SK-N-SH treated with all-trans-retinoic acid at 6 μM for 48 hours (cell line): Measurements from ENCODE around the gene MPST.

Experiments used
- CREB5 ChIP-seq: fragments of 250-450 bp; sonication (Bioruptor Pico); IDR thresholded peaks from 2 replicates; pipeline ENCODE4 v1.5.1; 2020; ENCODE audit warnings: low read depth, mild to moderate bottlenecking, moderate library complexity
- PPARA ChIP-seq: fragments of 250-450 bp; sonication (Bioruptor Pico); IDR thresholded peaks from 2 replicates; pipeline ENCODE4 v1.5.0; 2020; ENCODE audit warnings: mild to moderate bottlenecking, borderline replicate concordance
- RARB ChIP-seq: fragments of 250-450 bp; sonication (Bioruptor Pico); IDR thresholded peaks from 2 replicates; pipeline ENCODE4 v1.8.0; 2021; ENCODE audit warnings: mild to moderate bottlenecking, moderate library complexity
- SNAI2 ChIP-seq: fragments of 250-450 bp; sonication (Bioruptor Pico); IDR thresholded peaks from 2 replicates; pipeline ENCODE4 v1.5.0; 2020; ENCODE audit warnings: mild to moderate bottlenecking, moderate library complexity
- TCF4 ChIP-seq: fragments of 250-450 bp; sonication (Bioruptor Pico); IDR thresholded peaks from 2 replicates; pipeline ENCODE4 v1.8.0; 2021; ENCODE audit warnings: mild to moderate bottlenecking, moderate library complexity, borderline replicate concordance
- TOX ChIP-seq: fragments of 250-450 bp; sonication (Bioruptor Pico); IDR thresholded peaks from 2 replicates; pipeline ENCODE4 v1.8.0; 2021; ENCODE audit warnings: mild to moderate bottlenecking, moderate library complexity, borderline replicate concordance
- TSHZ2 ChIP-seq: fragments of 250-450 bp; sonication (Bioruptor Pico); IDR thresholded peaks from 2 replicates; pipeline ENCODE4 v1.5.0; 2020; ENCODE audit warnings: mild to moderate bottlenecking, moderate library complexity
- ZFP3 ChIP-seq: fragments of 250-450 bp; sonication (Bioruptor Pico); IDR thresholded peaks from 2 replicates; pipeline ENCODE4 v1.5.0; 2020; ENCODE audit warnings: mild to moderate bottlenecking, moderate library complexity
- ZFP30 ChIP-seq: fragments of 450-650 bp; formaldehyde crosslinking; IDR thresholded peaks from 2 replicates; pipeline ENCODE4 v1.5.0; 2022; ENCODE audit warnings: mild to moderate bottlenecking, moderate library complexity
- ZNF70 ChIP-seq: fragments of 450-650 bp; formaldehyde crosslinking; IDR thresholded peaks from 2 replicates; pipeline ENCODE4 v1.5.0; 2020; ENCODE audit warnings: mild to moderate bottlenecking, moderate library complexity
- TF ChIP-seq, protein P1 (sequence below): fragments of 250-450 bp; sonication (Bioruptor Pico); IDR thresholded peaks from 2 replicates; pipeline ENCODE4 v1.8.0; 2021; ENCODE audit warnings: low read depth, mild to moderate bottlenecking, moderate library complexity, borderline replicate concordance
- TF ChIP-seq, protein P2 (sequence below): fragments of 250-450 bp; sonication (Bioruptor Pico); IDR thresholded peaks from 2 replicates; pipeline ENCODE4 v1.8.0; 2020; ENCODE audit warnings: mild to moderate bottlenecking, moderate library complexity, borderline replicate concordance

GRCh38 chr22:37024339-37025157, 5.0 kb downstream of the MPST start:
- TF ChIP-seq, protein P1, sequence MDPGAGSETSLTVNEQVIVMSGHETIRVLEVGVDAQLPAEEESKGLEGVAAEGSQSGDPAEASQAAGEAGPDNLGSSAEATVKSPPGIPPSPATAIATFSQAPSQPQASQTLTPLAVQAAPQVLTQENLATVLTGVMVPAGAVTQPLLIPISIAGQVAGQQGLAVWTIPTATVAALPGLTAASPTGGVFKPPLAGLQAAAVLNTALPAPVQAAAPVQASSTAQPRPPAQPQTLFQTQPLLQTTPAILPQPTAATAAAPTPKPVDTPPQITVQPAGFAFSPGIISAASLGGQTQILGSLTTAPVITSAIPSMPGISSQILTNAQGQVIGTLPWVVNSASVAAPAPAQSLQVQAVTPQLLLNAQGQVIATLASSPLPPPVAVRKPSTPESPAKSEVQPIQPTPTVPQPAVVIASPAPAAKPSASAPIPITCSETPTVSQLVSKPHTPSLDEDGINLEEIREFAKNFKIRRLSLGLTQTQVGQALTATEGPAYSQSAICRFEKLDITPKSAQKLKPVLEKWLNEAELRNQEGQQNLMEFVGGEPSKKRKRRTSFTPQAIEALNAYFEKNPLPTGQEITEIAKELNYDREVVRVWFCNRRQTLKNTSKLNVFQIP = no peak
- TF ChIP-seq, protein P2, sequence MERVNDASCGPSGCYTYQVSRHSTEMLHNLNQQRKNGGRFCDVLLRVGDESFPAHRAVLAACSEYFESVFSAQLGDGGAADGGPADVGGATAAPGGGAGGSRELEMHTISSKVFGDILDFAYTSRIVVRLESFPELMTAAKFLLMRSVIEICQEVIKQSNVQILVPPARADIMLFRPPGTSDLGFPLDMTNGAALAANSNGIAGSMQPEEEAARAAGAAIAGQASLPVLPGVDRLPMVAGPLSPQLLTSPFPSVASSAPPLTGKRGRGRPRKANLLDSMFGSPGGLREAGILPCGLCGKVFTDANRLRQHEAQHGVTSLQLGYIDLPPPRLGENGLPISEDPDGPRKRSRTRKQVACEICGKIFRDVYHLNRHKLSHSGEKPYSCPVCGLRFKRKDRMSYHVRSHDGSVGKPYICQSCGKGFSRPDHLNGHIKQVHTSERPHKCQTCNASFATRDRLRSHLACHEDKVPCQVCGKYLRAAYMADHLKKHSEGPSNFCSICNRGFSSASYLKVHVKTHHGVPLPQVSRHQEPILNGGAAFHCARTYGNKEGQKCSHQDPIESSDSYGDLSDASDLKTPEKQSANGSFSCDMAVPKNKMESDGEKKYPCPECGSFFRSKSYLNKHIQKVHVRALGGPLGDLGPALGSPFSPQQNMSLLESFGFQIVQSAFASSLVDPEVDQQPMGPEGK (CRISPR knock-in tag) = no peak
- TF ChIP-seq RARB (no peak), PPARA (CRISPR knock-in tag) (no peak), ZFP30 (CRISPR knock-in tag) (no peak), SNAI2 (no peak), TSHZ2 (CRISPR knock-in tag) (no peak), CREB5 (CRISPR knock-in tag) (no peak), TCF4 (CRISPR knock-in tag) (no peak), TOX (no peak), ZNF70 (no peak), ZFP3 (CRISPR knock-in tag) (no peak)
